Sigmoid colon (tissue), 3 donors: ENCODE data around the gene AIMP2.

Source experiments
- CTCF ChIP-seq, 4 experiments: fragments of 450-650 bp in 3 of 4; fragments of 200-600 bp in 1 of 4; IDR thresholded peaks; one replicate each; pipeline ENCODE4 v1.5.1; 2016 to 2019; ENCODE audit warnings: antibody characterized with exemption in 4 of 4, mild to moderate bottlenecking in 3 of 4, moderate library complexity in 2 of 4
- POLR2A ChIP-seq, 2 donors: fragments of 450-650 bp; IDR thresholded peaks; one replicate each; pipeline ENCODE4 v1.6.1; 2016; ENCODE audit warnings: antibody characterized with exemption in 2 of 2, mild to moderate bottlenecking in 2 of 2, moderate library complexity in 2 of 2

DNA sequence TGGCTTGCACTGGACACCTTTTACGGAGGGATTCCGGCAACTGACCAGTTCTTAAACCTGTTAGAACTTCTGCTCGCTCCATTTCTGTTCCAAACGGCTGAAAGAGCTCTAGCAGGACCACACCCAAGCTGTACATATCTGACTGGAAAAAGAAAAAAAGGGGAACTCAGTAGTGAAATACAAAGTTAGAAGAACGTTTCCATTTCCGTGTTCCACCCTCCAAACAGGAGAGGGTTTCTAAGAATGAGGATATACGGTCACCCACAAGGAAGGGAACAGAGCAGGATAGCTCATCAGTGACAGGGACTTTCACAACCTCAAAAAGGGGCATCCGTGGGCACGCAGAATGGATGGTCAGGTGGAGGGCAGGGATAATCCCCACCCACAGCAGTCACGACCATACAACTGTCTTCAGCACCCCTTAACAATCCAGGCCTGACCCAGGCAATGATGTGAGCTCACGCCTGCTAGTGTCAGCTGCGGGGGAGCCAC is 17.8 kb downstream of the AIMP2 start:
- no peak for TF ChIP-seq POLR2A (IDR thresholded peaks at IDR 0.05)
- TF ChIP-seq CTCF (IDR thresholded peaks at IDR 0.05) = no peak
